HG03442 (cell line): ENCODE data around the gene SDC4.
"Not testable (repeated sequence)": the region's sequence is repeated elsewhere in the genome, so short reads cannot be mapped to it uniquely, and the experiment has no call there.

Experiments
- ATAC-seq: cut with Tn5 transposase; IDR thresholded peaks from one replicate; pipeline ENCODE4 v1.9.1; 2021; ENCODE audit warnings: mild to moderate bottlenecking, moderate library complexity; ENCODE audit not compliant: unreplicated experiment

SDC4 gene

GRCh38 chr20:45365444-45365970, 17.3 kb upstream of the SDC4 start:
- ATAC-seq: no peak

GRCh38 chr20:45363611-45364492, 15.6 kb upstream of the SDC4 start:
- ATAC-seq: no peak

- peak; percentile 78 for ATAC-seq
These were observed 14.8 kb upstream of the SDC4 start, which contains the start of gene SYS1 for GRCh38 chr20:45362804-45363610. Gene SYS1, plus strand, starts transcription at chr20:45363156. Its CDS starts 376 bp downstream, at chr20:45363532.

GRCh38 chr20:45361793-45362192, 13.6 kb upstream of the SDC4 start:
- ATAC-seq: no peak

- no peak for ATAC-seq
These were observed 11.4 kb upstream of the SDC4 start for GRCh38 chr20:45359406-45360148.

- no peak for ATAC-seq
These were observed 10.8 kb upstream of the SDC4 start for GRCh38 chr20:45359069-45359405.

- ATAC-seq: no peak
These were observed 10.3 kb upstream of the SDC4 start for GRCh38 chr20:45358282-45359068.

- ATAC-seq: no peak
These were observed 7.2 kb upstream of the SDC4 start for GRCh38 chr20:45355209-45356084.

- ATAC-seq: no peak
These were observed 6.4 kb upstream of the SDC4 start for GRCh38 chr20:45354423-45355208.

- ATAC-seq: no peak
These were observed 5.5 kb upstream of the SDC4 start for GRCh38 chr20:45353746-45354145.

GRCh38 chr20:45352729-45353128, 4.5 kb upstream of the SDC4 start:
- ATAC-seq: no peak

GRCh38 chr20:45350795-45351194, 2.6 kb upstream of the SDC4 start:
- not testable (repeated sequence) for ATAC-seq

GRCh38 chr20:45350217-45350616, 2.0 kb upstream of the SDC4 start:
- no peak for ATAC-seq

GRCh38 chr20:45347297-45347935, 808 bp downstream of the SDC4 start:
- ATAC-seq: no peak

- no peak for ATAC-seq
These were observed 1.4 kb downstream of the SDC4 start for GRCh38 chr20:45346851-45347250.

GRCh38 chr20:45346291-45346718, 1.9 kb downstream of the SDC4 start:
- no peak for ATAC-seq

GRCh38 chr20:45345104-45345936, 2.9 kb downstream of the SDC4 start:
- no peak for ATAC-seq
